ENCODE measurements around the gene LRP3.
"Not testable (repeated sequence)": the region's sequence is repeated elsewhere in the genome, so short reads cannot be mapped to it uniquely, and the experiment has no call there.

LRP3 gene

GRCh38 chr19:33204136-33204973 lies 10.2 kb downstream of the LRP3 start:
- no peak for DNase-seq

GRCh38 chr19:33205110-33205509 lies 11.0 kb downstream of the LRP3 start:
- DNase-seq: no peak

- DNase-seq: no peak
These were observed 11.6 kb downstream of the LRP3 start for GRCh38 chr19:33205531-33206260.

- no peak for DNase-seq
These were observed 12.3 kb downstream of the LRP3 start for GRCh38 chr19:33206261-33207039.

- DNase-seq: no peak
These were observed 13.0 kb downstream of the LRP3 start for GRCh38 chr19:33207040-33207620.

- DNase-seq: no peak
These were observed 13.8 kb downstream of the LRP3 start for GRCh38 chr19:33207903-33208302.

GRCh38 chr19:33208371-33208895 lies 14.3 kb downstream of the LRP3 start:
- no peak for DNase-seq

- DNase-seq: no peak
These were observed 15.0 kb downstream of the LRP3 start for GRCh38 chr19:33208904-33209849.

- not testable (repeated sequence) for DNase-seq
These were observed 15.7 kb downstream of the LRP3 start for GRCh38 chr19:33209850-33210230.

- no peak for DNase-seq
These were observed 16.3 kb downstream of the LRP3 start for GRCh38 chr19:33210266-33210940.

GRCh38 chr19:33211794-33212435 lies 17.8 kb downstream of the LRP3 start:
- DNase-seq: no peak

- DNase-seq: no peak
These were observed 18.5 kb downstream of the LRP3 start for GRCh38 chr19:33212436-33213172.

- DNase-seq: no peak
These were observed 20.5 kb downstream of the LRP3 start for GRCh38 chr19:33214596-33214995.

GRCh38 chr19:33215438-33216197 lies 21.5 kb downstream of the LRP3 start:
- no peak for DNase-seq

GRCh38 chr19:33216198-33216830 lies 22.2 kb downstream of the LRP3 start:
- DNase-seq: no peak

- no peak for DNase-seq
These were observed 23.8 kb downstream of the LRP3 start for GRCh38 chr19:33217881-33218280.

GRCh38 chr19:33219261-33219815 lies 25.2 kb downstream of the LRP3 start:
- no peak for DNase-seq

- DNase-seq: no peak
These were observed 26.0 kb downstream of the LRP3 start for GRCh38 chr19:33220115-33220514.

Measured in NCI-H2081 treated with DMSO at 0.1 percent for 48 hours (cell line).